ENCODE results near the gene CHST6.
"Not testable (repeated sequence)": the region's sequence is repeated elsewhere in the genome, so short reads cannot be mapped to it uniquely, and the experiment has no call there.

Gene CHST6

DNA sequence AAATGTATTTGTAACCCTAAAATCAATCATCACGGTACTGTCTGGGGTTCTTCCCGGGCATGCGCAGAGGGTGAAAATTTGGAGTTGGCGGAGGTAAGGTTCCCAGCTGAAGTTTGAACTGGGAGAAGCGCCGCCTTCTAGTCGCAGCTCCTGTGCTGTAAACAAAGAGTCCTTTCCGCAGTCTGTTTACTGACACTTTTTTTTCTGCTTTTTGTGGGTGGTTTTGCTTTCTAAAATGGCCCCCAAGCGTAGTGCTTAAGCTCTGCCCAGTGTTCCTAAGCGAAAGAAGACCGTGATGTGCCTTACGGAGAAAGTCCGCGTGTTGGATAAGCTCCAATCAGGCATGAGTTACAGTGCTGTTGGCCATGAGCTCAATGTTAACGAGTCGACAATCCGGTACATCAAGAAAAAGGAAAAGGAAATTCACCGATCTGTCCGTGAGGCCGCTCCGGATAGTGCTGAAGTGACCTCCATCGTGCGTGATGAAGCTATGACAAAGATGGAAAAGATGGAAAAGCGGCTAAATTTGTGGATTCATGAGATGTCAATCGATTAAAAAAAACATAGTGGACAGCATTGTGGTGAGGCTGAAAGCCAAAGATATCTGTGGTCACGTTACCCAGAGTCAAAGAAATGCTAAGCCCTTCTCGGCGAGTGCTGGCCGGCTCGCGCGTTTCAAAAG, 61.4 kb downstream of the CHST6 start:
- peak; percentile 84 to 89 for DNase-seq

DNA sequence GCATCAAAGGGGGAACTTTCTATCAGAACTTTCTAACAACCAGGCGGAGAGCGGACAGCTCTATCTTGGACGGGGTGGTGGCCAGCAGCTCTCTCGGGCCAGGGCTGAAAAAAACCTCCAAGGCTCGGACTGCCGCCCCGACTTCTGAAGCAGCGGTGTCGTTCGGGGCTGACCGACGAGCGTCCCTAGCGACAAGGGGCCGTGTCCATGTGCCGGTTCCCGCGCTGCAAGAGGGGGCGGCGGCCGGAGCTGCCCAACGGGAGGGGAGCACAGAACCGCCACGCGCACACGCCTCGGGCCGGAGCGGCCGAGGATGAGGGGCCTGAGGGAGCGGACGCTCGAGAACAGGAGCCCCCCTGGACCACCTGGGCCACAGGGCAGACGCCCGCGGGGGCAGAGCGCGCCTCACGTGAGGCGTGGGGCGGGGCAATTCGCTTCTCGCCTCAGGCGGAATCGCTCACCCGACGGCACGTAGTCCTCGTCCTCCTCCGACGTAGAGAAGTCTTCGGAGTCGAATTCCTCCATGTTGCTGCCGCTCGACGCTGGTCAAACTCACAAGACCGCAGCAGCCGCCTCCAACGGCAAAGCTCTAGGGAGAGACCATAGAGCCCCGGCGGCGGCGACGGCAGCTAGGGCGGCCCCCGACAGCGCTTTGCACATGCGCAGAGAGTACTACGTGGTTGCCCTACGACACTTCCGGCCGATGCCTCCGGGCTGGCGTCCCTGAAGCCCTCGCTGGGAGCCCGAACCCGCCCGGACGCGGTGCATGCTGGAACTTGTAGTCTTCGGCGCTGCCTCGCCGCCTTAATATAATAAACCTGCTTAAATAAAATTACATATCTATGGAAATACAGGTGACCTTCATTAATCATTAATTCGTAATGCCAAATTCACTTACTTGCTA, 62.2 kb downstream of the CHST6 start, which contains the start of gene CFDP1:
Gene CFDP1 (minus strand): TSS at position 676 of the 904 bp plus-strand sequence. CDS start 151 bp downstream, at position 525.
- peak; percentile 95 to 96 for DNase-seq

DNA sequence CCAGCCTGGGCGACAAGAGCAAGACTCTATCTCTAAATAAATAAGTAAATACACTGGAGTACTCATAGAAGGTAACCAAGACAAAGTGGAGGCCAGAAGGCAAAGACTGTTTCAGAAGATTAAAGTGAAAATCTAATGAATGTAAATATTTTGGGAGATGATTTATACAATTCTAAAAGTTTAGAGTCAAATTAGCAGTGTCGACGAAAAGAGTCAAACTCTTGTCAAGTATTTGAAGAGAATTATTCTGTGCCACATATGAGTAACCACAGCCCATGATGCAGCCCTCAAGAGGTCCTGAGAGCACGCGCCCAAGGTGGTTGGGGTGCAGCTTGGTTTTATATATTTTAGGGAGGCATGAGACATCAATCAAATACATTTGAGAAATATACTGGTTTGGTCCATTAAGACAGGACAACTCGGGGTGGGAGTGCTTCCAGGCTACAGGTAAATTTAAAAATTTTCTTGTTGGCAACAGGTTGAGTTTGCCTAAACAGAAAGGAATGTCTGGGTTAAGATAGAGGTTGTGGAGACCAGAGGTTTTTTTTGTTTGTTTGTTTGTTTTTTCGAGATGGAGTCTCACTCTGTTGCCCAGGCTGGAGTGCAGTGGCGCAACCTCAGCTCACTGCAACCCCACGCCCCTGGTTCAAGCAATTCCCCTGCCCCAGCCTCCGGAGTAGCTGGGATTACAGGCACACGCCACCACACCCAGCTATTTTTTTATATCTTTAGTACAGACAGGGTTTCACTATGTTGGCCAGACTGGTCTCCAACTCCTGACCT, 65.4 kb downstream of the CHST6 start:
- DNase-seq: no peak

DNA sequence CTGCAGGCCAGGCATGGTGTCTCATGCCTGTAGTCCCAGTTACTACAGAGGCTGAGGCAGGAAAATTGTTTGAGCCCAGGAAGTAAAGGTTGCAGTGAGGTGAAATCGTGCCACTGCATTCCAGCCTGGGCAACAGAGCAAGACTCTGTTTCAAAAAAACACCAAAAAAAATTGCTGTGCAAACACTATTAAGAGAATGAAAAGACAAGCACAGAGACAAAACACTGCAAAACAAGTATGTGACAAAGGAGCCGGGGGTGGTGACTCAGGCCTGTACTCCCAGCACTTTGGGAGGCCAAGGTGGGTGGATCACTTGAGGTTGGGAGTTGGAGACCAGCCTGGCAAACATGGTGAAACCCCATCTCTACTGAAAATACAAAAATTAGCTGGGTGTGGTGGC, 68.7 kb downstream of the CHST6 start:
- DNase-seq: not testable (repeated sequence)

DNA sequence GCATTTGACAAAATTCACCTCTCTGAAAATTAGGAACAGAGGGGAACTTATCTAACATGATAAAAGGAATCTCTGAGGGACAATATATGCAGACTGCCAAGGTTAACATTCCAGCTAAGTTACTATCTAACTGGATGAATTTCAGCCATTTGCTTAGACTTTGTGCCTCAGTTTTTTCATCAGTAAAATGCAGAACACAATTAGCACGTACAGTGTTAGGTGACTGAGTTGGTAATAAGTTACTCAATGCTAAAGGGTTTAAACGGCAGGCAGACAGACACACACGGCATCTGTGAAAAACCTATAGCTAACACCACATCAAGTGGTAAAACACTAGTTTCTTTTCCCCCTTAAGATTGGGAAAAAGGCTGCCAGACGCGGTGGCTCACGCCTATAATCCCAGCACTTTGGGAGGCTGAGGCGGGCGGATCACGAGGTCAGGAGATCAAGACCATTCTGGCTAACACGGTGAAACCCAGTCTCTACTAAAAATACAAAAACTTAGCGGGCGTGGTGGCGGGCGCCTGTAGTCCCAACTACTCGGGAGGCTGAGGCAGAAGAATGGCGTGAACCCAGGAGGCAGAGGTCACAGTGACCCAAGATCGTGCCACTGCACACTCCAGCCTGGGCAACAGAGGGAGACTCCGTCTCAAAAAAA, 71.0 kb downstream of the CHST6 start:
- DNase-seq: not testable (repeated sequence)

DNA sequence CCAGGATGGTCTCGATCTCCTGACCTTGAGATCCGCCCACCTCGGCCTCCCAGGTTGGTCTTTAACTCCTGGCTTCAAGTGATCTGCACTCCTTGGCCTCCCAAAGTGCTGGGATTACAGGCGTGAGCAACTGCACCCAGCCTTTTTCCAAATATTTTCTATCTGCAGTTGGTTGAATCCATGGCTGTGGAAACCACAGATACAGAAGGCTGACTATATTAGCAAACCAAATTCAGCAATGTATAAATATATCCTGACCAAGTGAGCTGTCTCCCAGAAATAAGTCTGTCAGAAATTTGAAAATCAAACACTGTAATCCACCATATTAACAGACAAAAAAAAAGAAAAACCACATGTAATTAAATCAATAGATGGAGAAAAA, 71.5 kb downstream of the CHST6 start:
- DNase-seq: no peak

Data from CD4-positive, alpha-beta T cell treated with Interleukin-4 for 1 hour (primary cell).